ENCODE data around the gene API5.
A peak's percentile ranks its signal among the peaks of the same experiment; 100 is the strongest.

API5 gene

GRCh38 chr11:43359422-43359818 lies 47.6 kb downstream of the API5 start:
- peak; percentile 10 for DNase-seq (ENCODE audit: low spot score)

GRCh38 chr11:43360361-43361032 lies 48.7 kb downstream of the API5 start:
- DNase-seq (ENCODE audit: low spot score): no peak

GRCh38 chr11:43366677-43367076 lies 54.9 kb downstream of the API5 start:
- no peak for DNase-seq (ENCODE audit: low spot score)

- DNase-seq (ENCODE audit: low spot score): no peak
Observed at GRCh38 chr11:43367382-43368178, 55.8 kb downstream of the API5 start.

- no peak for DNase-seq (ENCODE audit: low spot score)
Observed at GRCh38 chr11:43376065-43376464, 64.3 kb downstream of the API5 start.

GRCh38 chr11:43376594-43376993 lies 64.8 kb downstream of the API5 start:
- no peak for DNase-seq (ENCODE audit: low spot score)

GRCh38 chr11:43377389-43377788 lies 65.6 kb downstream of the API5 start:
- no peak for DNase-seq (ENCODE audit: low spot score)

- DNase-seq (ENCODE audit: low spot score): no peak
Observed at GRCh38 chr11:43378897-43379296, 67.1 kb downstream of the API5 start.

- no peak for DNase-seq (ENCODE audit: low spot score)
Observed at GRCh38 chr11:43381802-43382201, 70.0 kb downstream of the API5 start.

GRCh38 chr11:43382614-43383013 lies 70.8 kb downstream of the API5 start:
- DNase-seq (ENCODE audit: low spot score): no peak

GRCh38 chr11:43384393-43384792 lies 72.6 kb downstream of the API5 start:
- DNase-seq (ENCODE audit: low spot score): no peak

- no peak for DNase-seq (ENCODE audit: low spot score)
Observed at GRCh38 chr11:43392713-43393112, 80.9 kb downstream of the API5 start.

GRCh38 chr11:43393765-43394355 lies 82.1 kb downstream of the API5 start:
- DNase-seq (ENCODE audit: low spot score): no peak
